Spleen (tissue), 11 donors: ENCODE measurements around the gene CFAP251. TPM values are rescaled to one million over a fixed set of nuclear protein-coding genes. Genes with fewer than 3 reads are reported as not detected.

Experiments
- DNase-seq: peaks from one replicate; pipeline ENCODE4 v3.0.0-alpha.2; 2020
- H3K27ac ChIP-seq, 8 donors: fragments of 200-600 bp; sonication (generic) in 7 of 8; 1 replicate in 4 of 8; 2 replicates in 4 of 8; pipeline versions ENCODE4 v1.5.0 to v1.8.0; 2016 to 2021; ENCODE audit warnings: inconsistent platforms in 4 of 8, mild to moderate bottlenecking in 4 of 8, moderate library complexity in 1 of 8
- H3K27me3 ChIP-seq, 7 donors: fragments of 200-600 bp; sonication (generic) in 6 of 7; replicated peaks in 1 of 7; 1 replicate in 4 of 7; 2 replicates in 3 of 7; pipeline versions ENCODE4 v1.5.0 to v1.8.0; 2016 to 2021; ENCODE audit warnings: inconsistent platforms in 3 of 7, mild to moderate bottlenecking in 1 of 7
- H3K36me3 ChIP-seq, 6 donors: fragments of 200-600 bp; sonication (generic) in 5 of 6; 1 replicate in 4 of 6; 2 replicates in 2 of 6; pipeline versions ENCODE4 v1.5.0 to v1.8.0; 2016 to 2021; ENCODE audit warnings: inconsistent platforms in 2 of 6
- H3K4me1 ChIP-seq, 6 donors: fragments of 200-600 bp; sonication (generic) in 5 of 6; 1 replicate in 3 of 6; 2 replicates in 3 of 6; pipeline versions ENCODE4 v1.5.0 to v1.8.0; 2016 to 2021; ENCODE audit warnings: inconsistent platforms in 3 of 6
- H3K4me3 ChIP-seq, 8 donors: fragments of 200-600 bp; sonication (generic) in 7 of 8; 1 replicate in 4 of 8; 2 replicates in 4 of 8; pipeline versions ENCODE4 v1.5.0 to v1.8.0; 2016 to 2021; ENCODE audit warnings: inconsistent platforms in 4 of 8, mild to moderate bottlenecking in 4 of 8, moderate library complexity in 2 of 8
- H3K9me3 ChIP-seq, 8 donors: fragments of 200-600 bp; sonication (generic) in 7 of 8; 1 replicate in 4 of 8; 2 replicates in 4 of 8; pipeline versions ENCODE4 v1.5.0 to v1.8.0; 2016 to 2021; ENCODE audit warnings: inconsistent platforms in 4 of 8
- CTCF ChIP-seq, 11 experiments: fragments of 200-600 bp in 7 of 11; fragments of 450-650 bp in 4 of 11; sonication (generic) in 4 of 11; IDR thresholded peaks in 8 of 11; conservative IDR thresholded peaks in 3 of 11; 1 replicate in 7 of 11; 2 replicates in 4 of 11; pipeline versions ENCODE4 v1.4.0 to v1.8.0; 2016 to 2021; ENCODE audit warnings: antibody characterized with exemption in 11 of 11, inconsistent platforms in 4 of 11, mild to moderate bottlenecking in 1 of 11
- POLR2A ChIP-seq, 3 donors: fragments of 450-650 bp; IDR thresholded peaks; one replicate each; pipeline ENCODE4 v1.5.1; 2017; ENCODE audit warnings: antibody characterized with exemption in 3 of 3, mild to moderate bottlenecking in 1 of 3
- POLR2AphosphoS5 ChIP-seq, 3 donors: sonication (generic); formaldehyde crosslinking; IDR thresholded peaks; one replicate each; pipeline ENCODE4 v1.5.1; 2017; ENCODE audit warnings: antibody characterized with exemption in 3 of 3
- WGBS, 5 donors: extraction: QIAGEN DNeasy Blood & Tissue Kit in 3 of 5; methylation state at CpG; one replicate each; pipeline versions ENCODE4 v1.1.5 to v1.1.7; 2013 to 2018; 5-methylcytosine and 5-hydroxymethylcytosine counted together
- intact Hi-C: fragments of 100-400 bp; cut with DNase I; formaldehyde crosslinking; loops from one replicate; pipeline ENCODE4 v1.15.0; 2023; ENCODE audit warnings: low total_unique reads
- polyA plus RNA-seq, 3 donors: library from polyadenylated mRNA; stranded (reverse); fragments of 200-250 nt; gene quantifications; one replicate each; pipeline ENCODE4 v1.2.1, GENCODE V29; 2013
- total RNA-seq, 7 donors: library from RNA; depleted of rRNA in 3 of 7; stranded (reverse); fragments of >200 nt in 3 of 7; fragmentation: NEBNext Ultra II Directional in 4 of 7; extraction: Animal tissue kit (Norgen Biotek cat#: 25700) in 4 of 7; gene quantifications; one replicate each; pipeline versions ENCODE4 v1.1.0 to v1.2.1, GENCODE V29; 2016 to 2021
- donor health status: healthy with polysubstance abuse.
- donor health status: DM: no; HTN: no; CAD: no; lungs with moderate emphysema.
- donor health status: DM: no; HTN: no; CAD: no.
- donor health status: Bipolar disorder and iron deficiency.
- donor health status: healthy.
- donor health status: DM: no; HTN: no; CAD: no.
- donor health status: DM: yes; HTN: yes; CAD: no.

CFAP251 gene
- total and polyA plus RNA-seq, 10 donors, result 1.3 to 10.5 (median 3.6) TPM

GRCh38 chr12:122013136-122013535, 94.7 kb downstream of the CFAP251 start:
- 52 to 85% (median 60%) methylated on average over 4 of the region's 4 CpGs for WGBS, 5 donors
- H3K27me3 ChIP-seq, result no peaks in the 10 kb centered on the region
- peaks cover 0 to 18% (median 4%) of the 10 kb centered on the region in 6 donors for H3K4me1 ChIP-seq
- peaks cover 0 to 3% (median 2%) of the 10 kb centered on the region in 8 donors for H3K9me3 ChIP-seq
- no peak overlapping the region for H3K27ac ChIP-seq
- intact Hi-C loops, result no loop called here
- TF ChIP-seq POLR2A (IDR thresholded peaks at IDR 0.05) (no peak), POLR2AphosphoS5 (IDR thresholded peaks at IDR 0.05) (no peak), CTCF (IDR thresholded peaks at IDR 0.05 in 8 of 11, conservative IDR thresholded peaks at IDR 0.05 in 3 of 11) (no peak)
- no peaks in the 10 kb centered on the region for H3K36me3 ChIP-seq
- no peak for DNase-seq
- H3K4me3 ChIP-seq, result no peak overlapping the region

- H3K9me3 ChIP-seq, result peaks cover 0 to 11% (median 8%) of the 10 kb centered on the region in 8 donors
- no peaks in the 10 kb centered on the region for H3K27me3 ChIP-seq
- TF ChIP-seq CTCF (IDR thresholded peaks at IDR 0.05 in 8 of 11, conservative IDR thresholded peaks at IDR 0.05 in 3 of 11) (no peak), POLR2AphosphoS5 (IDR thresholded peaks at IDR 0.05) (no peak), POLR2A (IDR thresholded peaks at IDR 0.05) (no peak)
- intact Hi-C loops, result no loop called here
- no peak overlapping the region for H3K27ac ChIP-seq
- H3K4me3 ChIP-seq, result no peak overlapping the region
- 76 to 83% (median 82%) methylated on average over 18 to 19 of the region's 19 CpGs for WGBS, 5 donors
- DNase-seq, result no peak
- H3K36me3 ChIP-seq, result no peaks in the 10 kb centered on the region
- H3K4me1 ChIP-seq, result peaks cover 0 to 12% (median 4%) of the 10 kb centered on the region in 6 donors
Measured at GRCh38 chr12:122013791-122014590, 95.6 kb downstream of the CFAP251 start.

GRCh38 chr12:122014781-122015180, 96.4 kb downstream of the CFAP251 start:
- intact Hi-C loops, result no loop called here
- TF ChIP-seq POLR2AphosphoS5 (IDR thresholded peaks at IDR 0.05) (no peak), POLR2A (IDR thresholded peaks at IDR 0.05) (no peak), CTCF (IDR thresholded peaks at IDR 0.05 in 8 of 11, conservative IDR thresholded peaks at IDR 0.05 in 3 of 11) (no peak)
- H3K4me3 ChIP-seq, result no peak overlapping the region
- no peak for DNase-seq
- peaks cover 0 to 5% (median 0%) of the 10 kb centered on the region in 6 donors for H3K4me1 ChIP-seq
- 85 to 96% (median 92%) methylated on average over 5 of the region's 5 CpGs for WGBS, 5 donors
- H3K9me3 ChIP-seq, result peaks cover 0 to 13% (median 8%) of the 10 kb centered on the region in 8 donors
- no peak overlapping the region for H3K27ac ChIP-seq
- no peaks in the 10 kb centered on the region for H3K36me3 ChIP-seq
- no peaks in the 10 kb centered on the region for H3K27me3 ChIP-seq

GRCh38 chr12:122018457-122018856, 100.1 kb downstream of the CFAP251 start:
- DNase-seq, result no peak
- peaks cover 0 to 13% (median 8%) of the 10 kb centered on the region in 8 donors for H3K9me3 ChIP-seq
- intact Hi-C loops, result no loop called here
- TF ChIP-seq POLR2AphosphoS5 (IDR thresholded peaks at IDR 0.05) (no peak), POLR2A (IDR thresholded peaks at IDR 0.05) (no peak), CTCF (IDR thresholded peaks at IDR 0.05 in 8 of 11, conservative IDR thresholded peaks at IDR 0.05 in 3 of 11) (no peak)
- no peaks in the 10 kb centered on the region for H3K36me3 ChIP-seq
- H3K27ac ChIP-seq, result no peak overlapping the region
- no peak overlapping the region for H3K4me3 ChIP-seq
- peaks cover 0 to 24% (median 18%) of the 10 kb centered on the region in 6 donors for H3K4me1 ChIP-seq
- peaks cover 0 to 28% (median 6%) of the 10 kb centered on the region in 7 donors for H3K27me3 ChIP-seq
